Glutamatergic neuron (in vitro differentiated cells): ENCODE results near the gene RPL22L1. TPM values are rescaled to one million over a fixed set of nuclear protein-coding genes. Genes with fewer than 3 reads are reported as not detected.

Experiments used
- DNase-seq: peaks from one replicate; pipeline ENCODE4 v3.0.0; 2022
- H3K27ac Mint-ChIP-seq: one replicate; pipeline ENCODE4 v1.8.0; 2020; ENCODE audit warnings: mild to moderate bottlenecking, mixed read lengths, inconsistent platforms; ENCODE audit not compliant: unreplicated experiment
- H3K27me3 Mint-ChIP-seq: one replicate; pipeline ENCODE4 v1.8.0; 2020; ENCODE audit warnings: mild to moderate bottlenecking, moderate library complexity, mixed read lengths, inconsistent platforms; ENCODE audit not compliant: unreplicated experiment
- H3K36me3 Mint-ChIP-seq: one replicate; pipeline ENCODE4 v1.8.0; 2020; ENCODE audit warnings: mild to moderate bottlenecking, mixed read lengths, inconsistent platforms; ENCODE audit not compliant: unreplicated experiment
- H3K4me1 Mint-ChIP-seq: one replicate; pipeline ENCODE4 v1.8.0; 2020; ENCODE audit warnings: mild to moderate bottlenecking, low read depth, mixed read lengths, inconsistent platforms; ENCODE audit not compliant: unreplicated experiment
- H3K4me3 Mint-ChIP-seq: one replicate; pipeline ENCODE4 v1.8.0; 2020; ENCODE audit warnings: mild to moderate bottlenecking, mixed read lengths, inconsistent platforms; ENCODE audit not compliant: unreplicated experiment
- H3K9me3 Mint-ChIP-seq: one replicate; pipeline ENCODE4 v1.8.0; 2020; ENCODE audit warnings: mild to moderate bottlenecking, moderate library complexity, mixed read lengths, inconsistent platforms; ENCODE audit not compliant: unreplicated experiment
- total RNA-seq: library from RNA; stranded (reverse); fragmentation: NEBNext Ultra II Directional; extraction: Animal tissue kit (Norgen Biotek cat#: 25700); gene quantifications from one replicate; pipeline ENCODE4 v1.2.1, GENCODE V29; 2021; ENCODE audit not compliant: unreplicated experiment
- TF ChIP-seq, protein P1 (sequence below): fragments of 200-600 bp; sonication (generic); IDR thresholded peaks from one replicate; pipeline ENCODE4 v1.5.0; 2021; ENCODE audit not compliant: partially characterized antibody, unreplicated experiment

The RPL22L1 gene
- total RNA-seq, 1 donor from 2014 or later, result 10.8 TPM

DNA sequence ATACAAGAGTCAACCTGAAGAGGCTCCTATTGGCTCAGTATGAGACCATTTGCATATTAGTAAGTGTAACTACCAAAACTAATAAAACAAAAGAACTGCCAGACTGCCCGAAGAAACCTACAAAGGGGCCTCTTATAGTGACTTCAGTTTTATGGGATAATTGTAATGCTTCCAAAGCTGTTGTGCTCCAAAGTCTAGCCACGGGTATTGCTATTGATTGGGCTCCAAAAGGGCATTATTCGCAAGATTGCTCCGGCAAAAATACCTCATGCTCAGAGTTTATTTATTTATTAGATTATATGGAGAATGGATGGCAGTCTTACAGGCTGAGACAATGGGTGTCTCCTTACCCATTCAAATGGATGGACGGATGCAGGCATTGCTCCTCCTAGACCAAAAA is 11.4 kb downstream of the RPL22L1 start:
- Mint-ChIP-seq H3K9me3 (no peaks in the 10 kb centered on the region), H3K27me3 (peaks cover 4% of the 10 kb centered on the region), H3K4me3 (no peak overlapping the region), H3K36me3 (no peaks in the 10 kb centered on the region), H3K4me1 (no peaks in the 10 kb centered on the region), H3K27ac (no peak overlapping the region)
- DNase-seq, result no peak
- TF ChIP-seq, protein P1, sequence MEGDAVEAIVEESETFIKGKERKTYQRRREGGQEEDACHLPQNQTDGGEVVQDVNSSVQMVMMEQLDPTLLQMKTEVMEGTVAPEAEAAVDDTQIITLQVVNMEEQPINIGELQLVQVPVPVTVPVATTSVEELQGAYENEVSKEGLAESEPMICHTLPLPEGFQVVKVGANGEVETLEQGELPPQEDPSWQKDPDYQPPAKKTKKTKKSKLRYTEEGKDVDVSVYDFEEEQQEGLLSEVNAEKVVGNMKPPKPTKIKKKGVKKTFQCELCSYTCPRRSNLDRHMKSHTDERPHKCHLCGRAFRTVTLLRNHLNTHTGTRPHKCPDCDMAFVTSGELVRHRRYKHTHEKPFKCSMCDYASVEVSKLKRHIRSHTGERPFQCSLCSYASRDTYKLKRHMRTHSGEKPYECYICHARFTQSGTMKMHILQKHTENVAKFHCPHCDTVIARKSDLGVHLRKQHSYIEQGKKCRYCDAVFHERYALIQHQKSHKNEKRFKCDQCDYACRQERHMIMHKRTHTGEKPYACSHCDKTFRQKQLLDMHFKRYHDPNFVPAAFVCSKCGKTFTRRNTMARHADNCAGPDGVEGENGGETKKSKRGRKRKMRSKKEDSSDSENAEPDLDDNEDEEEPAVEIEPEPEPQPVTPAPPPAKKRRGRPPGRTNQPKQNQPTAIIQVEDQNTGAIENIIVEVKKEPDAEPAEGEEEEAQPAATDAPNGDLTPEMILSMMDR, result no peak

DNA sequence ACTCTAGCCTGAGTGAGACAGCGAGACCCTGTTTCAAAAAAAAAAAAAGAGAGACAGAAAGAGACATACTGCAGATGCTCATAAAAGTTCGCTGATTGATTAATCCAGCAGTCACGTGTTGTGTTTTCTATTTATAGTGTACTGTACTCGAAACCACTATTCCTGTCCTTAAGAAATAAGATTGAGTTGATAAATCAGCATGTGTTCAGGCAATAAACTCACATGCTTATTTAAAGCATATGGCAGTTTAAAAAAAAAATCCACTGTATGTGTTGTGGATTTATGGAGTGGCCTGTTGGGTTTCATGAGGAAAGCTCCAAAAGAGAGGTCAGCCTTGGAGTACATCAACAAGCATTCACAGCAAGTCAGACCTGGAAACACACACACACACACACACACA is 17.7 kb downstream of the RPL22L1 start:
- TF ChIP-seq, protein P1, result no peak
- H3K9me3 Mint-ChIP-seq, result no peaks in the 10 kb centered on the region
- DNase-seq, result no peak
- no peaks in the 10 kb centered on the region for H3K27me3 Mint-ChIP-seq
- peak overlapping the region; percentile 13 for H3K27ac Mint-ChIP-seq
- no peaks in the 10 kb centered on the region for H3K4me1 Mint-ChIP-seq
- H3K36me3 Mint-ChIP-seq, result no peaks in the 10 kb centered on the region
- no peak overlapping the region for H3K4me3 Mint-ChIP-seq

DNA sequence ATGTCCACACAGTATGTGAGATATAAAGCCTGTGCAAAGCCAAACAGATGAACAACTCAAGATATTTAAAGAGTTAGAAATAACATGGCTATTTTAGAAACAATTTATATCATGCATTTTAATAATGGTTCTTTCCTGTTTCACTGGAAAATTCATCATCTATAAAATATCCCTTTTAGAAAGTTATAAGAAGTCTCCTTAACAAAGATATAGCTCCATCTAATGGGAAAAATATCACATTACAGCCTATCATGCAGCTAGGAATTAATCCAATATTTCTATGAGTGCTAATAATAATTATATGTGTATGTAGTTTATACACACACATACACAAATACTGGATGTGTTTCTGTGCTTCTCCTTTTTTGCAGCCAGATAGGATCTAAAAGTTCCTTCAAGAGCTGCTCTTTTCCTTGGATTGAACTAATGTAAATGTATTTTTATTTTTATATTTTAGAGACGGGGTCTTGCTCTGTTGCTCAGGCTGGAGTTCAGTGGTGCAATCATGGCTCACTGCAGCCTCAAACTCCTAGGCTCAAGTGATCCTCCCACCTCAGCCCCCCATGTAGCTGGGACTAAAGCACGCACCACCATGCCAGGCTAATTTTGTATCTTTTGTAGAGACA is 21.6 kb downstream of the RPL22L1 start:
- H3K36me3 Mint-ChIP-seq, result no peaks in the 10 kb centered on the region
- no peaks in the 10 kb centered on the region for H3K27me3 Mint-ChIP-seq
- no peaks in the 10 kb centered on the region for H3K9me3 Mint-ChIP-seq

DNA sequence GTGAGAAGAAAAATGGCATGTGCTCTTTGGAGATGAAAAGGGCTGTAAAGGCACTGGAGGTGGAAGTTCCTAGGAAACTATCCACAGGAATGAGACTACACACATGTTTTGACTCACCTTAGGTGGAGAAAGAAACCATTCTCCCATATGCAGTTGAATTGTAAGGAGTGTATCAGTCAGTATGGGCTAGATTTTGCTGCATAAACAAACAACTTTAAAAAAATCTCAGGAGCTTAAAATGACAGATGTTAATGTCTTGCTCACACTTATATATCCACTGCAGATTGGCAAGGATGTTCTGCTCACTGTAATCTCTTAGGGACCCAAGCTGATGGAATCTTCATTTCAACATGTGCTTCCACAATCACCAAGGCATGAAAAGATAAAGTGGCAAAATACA is 25.6 kb downstream of the RPL22L1 start:
- no peaks in the 10 kb centered on the region for H3K27me3 Mint-ChIP-seq
- no peaks in the 10 kb centered on the region for H3K9me3 Mint-ChIP-seq
- TF ChIP-seq, protein P1, result no peak

More for the DNA sequence above, 21.6 kb downstream of the RPL22L1 start:
- no peak overlapping the region for H3K4me3 Mint-ChIP-seq
- TF ChIP-seq, protein P1, result no peak
- no peak for DNase-seq
- no peak overlapping the region for H3K27ac Mint-ChIP-seq
- H3K4me1 Mint-ChIP-seq, result no peaks in the 10 kb centered on the region

DNA sequence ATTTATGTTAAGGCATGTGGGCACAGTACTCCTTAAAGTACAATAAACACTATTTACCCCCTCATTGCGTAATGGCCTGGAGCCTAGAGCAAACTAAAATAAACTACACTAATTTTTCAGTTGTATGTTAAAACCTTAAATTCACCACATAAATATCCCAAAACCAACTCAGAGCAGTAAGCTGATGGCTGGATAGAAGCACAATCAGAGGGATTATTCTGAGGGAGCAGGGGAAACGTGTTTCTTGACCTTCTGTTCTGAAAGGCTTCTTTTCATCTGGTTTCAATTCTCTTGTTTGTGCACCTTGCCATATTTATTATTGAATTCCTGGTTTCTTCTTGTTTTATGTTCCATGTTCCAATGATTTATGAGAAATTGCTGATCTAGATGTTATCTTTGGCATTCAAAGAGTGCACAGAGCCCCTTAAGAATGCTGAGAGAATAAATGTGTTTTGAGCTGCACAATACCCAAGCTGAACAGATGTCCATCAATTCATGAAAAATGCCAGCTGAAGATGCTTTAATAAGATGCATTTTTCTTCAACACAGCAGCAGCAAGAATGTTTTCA is 29.6 kb downstream of the RPL22L1 start:
- no peak for DNase-seq
- Mint-ChIP-seq H3K9me3 (no peaks in the 10 kb centered on the region), H3K4me1 (peaks cover 8% of the 10 kb centered on the region), H3K36me3 (no peaks in the 10 kb centered on the region), H3K27ac (no peak overlapping the region), H3K27me3 (no peaks in the 10 kb centered on the region), H3K4me3 (no peak overlapping the region)
- TF ChIP-seq, protein P1, result no peak

More for the DNA sequence above, 25.6 kb downstream of the RPL22L1 start:
- no peaks in the 10 kb centered on the region for H3K36me3 Mint-ChIP-seq
- DNase-seq, result no peak
- peaks cover 7% of the 10 kb centered on the region for H3K4me1 Mint-ChIP-seq
- H3K4me3 Mint-ChIP-seq, result no peak overlapping the region
- no peak overlapping the region for H3K27ac Mint-ChIP-seq
